Activated CD4-positive, alpha-beta T cell treated with anti-CD3 and anti-CD28 coated beads for 24 hours (primary cell): ENCODE results near the gene PPP1R9B.

Source experiments
- DNase-seq, 2 donors: peaks; one replicate each; pipeline ENCODE4 v3.0.0-alpha.2; 2020; ENCODE audit warnings: low read depth in 2 of 2

PPP1R9B gene

GRCh38 chr17:50125420-50125997, 25.0 kb downstream of the PPP1R9B start:
- DNase-seq = no peak

- DNase-seq = no peak
Measured at GRCh38 chr17:50123649-50124349, 26.7 kb downstream of the PPP1R9B start.

- no peak for DNase-seq
Measured at GRCh38 chr17:50122945-50123344, 27.5 kb downstream of the PPP1R9B start.

- DNase-seq = no peak
Measured at GRCh38 chr17:50120475-50121253, 29.8 kb downstream of the PPP1R9B start.

- no peak for DNase-seq
Measured at GRCh38 chr17:50118828-50119218, 31.7 kb downstream of the PPP1R9B start.

GRCh38 chr17:50118076-50118827, 32.2 kb downstream of the PPP1R9B start:
- DNase-seq = no peak

- DNase-seq = peak; percentile 27 to 46
Measured at GRCh38 chr17:50117202-50118051, 33.0 kb downstream of the PPP1R9B start.

- no peak for DNase-seq
Measured at GRCh38 chr17:50115756-50116155, 34.7 kb downstream of the PPP1R9B start.

GRCh38 chr17:50114849-50115357, 35.6 kb downstream of the PPP1R9B start:
- no peak for DNase-seq

- DNase-seq = no peak
Measured at GRCh38 chr17:50114401-50114800, 36.1 kb downstream of the PPP1R9B start.

- no peak for DNase-seq
Measured at GRCh38 chr17:50113624-50114320, 36.7 kb downstream of the PPP1R9B start.

GRCh38 chr17:50112694-50113093, 37.8 kb downstream of the PPP1R9B start:
- DNase-seq = no peak

GRCh38 chr17:50111673-50112655, 38.5 kb downstream of the PPP1R9B start:
- DNase-seq = no peak

- no peak for DNase-seq
Measured at GRCh38 chr17:50110591-50111349, 39.7 kb downstream of the PPP1R9B start.

- DNase-seq = no peak
Measured at GRCh38 chr17:50109785-50110184, 40.7 kb downstream of the PPP1R9B start.

- no peak for DNase-seq
Measured at GRCh38 chr17:50109207-50109606, 41.3 kb downstream of the PPP1R9B start.

GRCh38 chr17:50108556-50108955, 41.9 kb downstream of the PPP1R9B start:
- DNase-seq = no peak

GRCh38 chr17:50107790-50108414, 42.6 kb downstream of the PPP1R9B start:
- DNase-seq = no peak
